OCI-LY1 (cell line): Measurements from ENCODE around the gene PSAT1.
A peak's percentile ranks its signal among the peaks of the same experiment; 100 is the strongest.

Experiments
- CTCF ChIP-seq: fragments of 200-600 bp; sonication (generic), shearing (Covaris generic); IDR thresholded peaks from 2 replicates; pipeline ENCODE4 v1.5.1; 2017; ENCODE audit warnings: mild to moderate bottlenecking, antibody characterized with exemption, low read length, moderate library complexity, mixed read lengths
- EZH2 ChIP-seq: fragments of 200-600 bp; sonication (generic), shearing (Covaris generic); IDR thresholded peaks from 2 replicates; pipeline ENCODE4 v1.8.0; 2017; ENCODE audit warnings: borderline replicate concordance, mixed run types, mild to moderate bottlenecking, antibody characterized with exemption, low read length, moderate library complexity, mixed read lengths

GRCh38 chr9:78365748-78366697 lies 69.1 kb downstream of the PSAT1 start:
- TF ChIP-seq EZH2 = no peak
- TF ChIP-seq CTCF = peak; percentile 56
